Measurements from ENCODE around the gene WDR4. TPM values are rescaled to one million over a fixed set of nuclear protein-coding genes. Genes with fewer than 3 reads are reported as not detected.
"Not testable (repeated sequence)": the region's sequence is repeated elsewhere in the genome, so short reads cannot be mapped to it uniquely, and the experiment has no call there.

The WDR4 gene
- total RNA-seq, 1 experiment from 2014 or later: 29.9 TPM

DNA sequence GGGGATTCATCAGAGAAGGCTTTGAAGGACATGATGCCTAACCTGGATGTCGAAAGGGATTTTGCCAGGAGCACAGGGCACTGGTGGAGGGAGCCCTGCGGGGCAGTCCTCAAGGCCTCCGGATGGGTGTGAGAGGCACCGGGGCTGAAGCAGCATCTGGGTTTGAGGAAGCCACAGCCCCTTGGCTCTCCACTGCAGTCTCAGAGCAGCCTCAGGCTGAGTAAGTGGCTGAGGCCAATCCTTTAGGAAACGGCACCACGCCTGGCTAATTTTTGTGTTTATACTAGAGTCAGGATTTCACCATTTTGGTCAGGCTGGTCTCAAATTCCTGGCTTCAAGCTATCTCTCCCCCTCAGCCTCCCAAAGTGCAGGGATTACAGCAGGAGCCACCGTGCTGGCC, 34.1 kb upstream of the WDR4 start:
- no peak for DNase-seq
- Mint-ChIP-seq H3K4me1 (ENCODE audit: low read depth, unreplicated experiment) (no peaks in the 10 kb centered on the region), H3K27me3 (ENCODE audit: unreplicated experiment) (no peaks in the 10 kb centered on the region), H3K36me3 (ENCODE audit: insufficient read depth, unreplicated experiment) (peaks cover 20% of the 10 kb centered on the region), H3K9me3 (ENCODE audit: low read depth, unreplicated experiment) (no peaks in the 10 kb centered on the region), H3K4me3 (ENCODE audit: low read depth, unreplicated experiment) (no peak overlapping the region), H3K27ac (ENCODE audit: unreplicated experiment) (no peak overlapping the region)
- CTCF ChIA-PET: no interaction called here
- intact Hi-C loops (cut with micrococcal nuclease; ENCODE audit: unreplicated experiment): no loop called here
- BruUV-seq (replicated peaks): no TSS peak
- TF ChIP-seq, protein P1, sequence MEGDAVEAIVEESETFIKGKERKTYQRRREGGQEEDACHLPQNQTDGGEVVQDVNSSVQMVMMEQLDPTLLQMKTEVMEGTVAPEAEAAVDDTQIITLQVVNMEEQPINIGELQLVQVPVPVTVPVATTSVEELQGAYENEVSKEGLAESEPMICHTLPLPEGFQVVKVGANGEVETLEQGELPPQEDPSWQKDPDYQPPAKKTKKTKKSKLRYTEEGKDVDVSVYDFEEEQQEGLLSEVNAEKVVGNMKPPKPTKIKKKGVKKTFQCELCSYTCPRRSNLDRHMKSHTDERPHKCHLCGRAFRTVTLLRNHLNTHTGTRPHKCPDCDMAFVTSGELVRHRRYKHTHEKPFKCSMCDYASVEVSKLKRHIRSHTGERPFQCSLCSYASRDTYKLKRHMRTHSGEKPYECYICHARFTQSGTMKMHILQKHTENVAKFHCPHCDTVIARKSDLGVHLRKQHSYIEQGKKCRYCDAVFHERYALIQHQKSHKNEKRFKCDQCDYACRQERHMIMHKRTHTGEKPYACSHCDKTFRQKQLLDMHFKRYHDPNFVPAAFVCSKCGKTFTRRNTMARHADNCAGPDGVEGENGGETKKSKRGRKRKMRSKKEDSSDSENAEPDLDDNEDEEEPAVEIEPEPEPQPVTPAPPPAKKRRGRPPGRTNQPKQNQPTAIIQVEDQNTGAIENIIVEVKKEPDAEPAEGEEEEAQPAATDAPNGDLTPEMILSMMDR (IDR thresholded peaks at IDR 0.05; ENCODE audit: unreplicated experiment): no peak

DNA sequence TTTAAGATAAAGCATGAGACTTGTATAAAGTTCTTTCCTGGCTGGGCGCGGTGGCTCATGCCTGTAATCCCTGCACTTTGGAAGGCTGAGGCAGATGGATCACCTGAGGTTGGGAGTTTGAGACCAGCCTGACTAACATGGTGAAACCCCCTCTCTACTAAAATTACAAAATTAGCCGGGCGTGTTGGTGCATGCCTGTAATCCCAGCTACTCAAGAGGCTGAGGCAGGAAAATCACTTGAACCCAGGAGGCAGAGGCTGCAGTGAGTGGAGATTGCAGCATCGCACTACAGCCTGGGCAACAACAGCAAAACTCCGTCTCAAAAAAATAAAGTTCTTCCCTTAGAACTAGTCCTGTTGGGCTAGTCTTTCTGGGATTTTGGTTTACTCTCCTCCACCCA, 32.6 kb upstream of the WDR4 start:
- H3K9me3 Mint-ChIP-seq (ENCODE audit: low read depth, unreplicated experiment); H3K27me3 Mint-ChIP-seq (ENCODE audit: unreplicated experiment); H3K27ac Mint-ChIP-seq (ENCODE audit: unreplicated experiment); CTCF ChIA-PET; DNase-seq; BruUV-seq (replicated peaks); H3K4me1 Mint-ChIP-seq (ENCODE audit: low read depth, unreplicated experiment); intact Hi-C loops (cut with micrococcal nuclease; ENCODE audit: unreplicated experiment); H3K4me3 Mint-ChIP-seq (ENCODE audit: low read depth, unreplicated experiment): not testable (repeated sequence)
- peaks cover 27% of the 10 kb centered on the region for H3K36me3 Mint-ChIP-seq (ENCODE audit: insufficient read depth, unreplicated experiment)

DNA sequence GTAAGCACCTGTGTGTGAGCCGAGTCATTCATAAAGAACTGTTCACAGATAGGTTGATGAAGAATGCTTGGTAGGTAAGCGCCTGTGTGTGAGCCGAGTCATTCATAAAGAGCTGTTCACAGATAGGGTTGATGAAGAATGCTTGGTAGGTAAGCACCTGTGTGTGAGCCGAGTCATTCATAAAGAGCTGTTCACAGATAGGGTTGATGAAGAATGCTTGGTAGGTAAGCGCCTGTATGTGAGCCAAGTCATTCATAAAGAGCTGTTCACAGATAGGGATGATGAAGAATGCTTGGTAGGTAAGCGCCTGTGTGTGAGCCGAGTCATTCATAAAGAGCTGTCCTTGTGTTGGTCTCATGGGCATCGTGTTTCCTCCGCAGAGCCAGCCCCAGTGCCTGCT, 29.1 kb upstream of the WDR4 start:
- CTCF ChIA-PET: not testable (repeated sequence)

DNA sequence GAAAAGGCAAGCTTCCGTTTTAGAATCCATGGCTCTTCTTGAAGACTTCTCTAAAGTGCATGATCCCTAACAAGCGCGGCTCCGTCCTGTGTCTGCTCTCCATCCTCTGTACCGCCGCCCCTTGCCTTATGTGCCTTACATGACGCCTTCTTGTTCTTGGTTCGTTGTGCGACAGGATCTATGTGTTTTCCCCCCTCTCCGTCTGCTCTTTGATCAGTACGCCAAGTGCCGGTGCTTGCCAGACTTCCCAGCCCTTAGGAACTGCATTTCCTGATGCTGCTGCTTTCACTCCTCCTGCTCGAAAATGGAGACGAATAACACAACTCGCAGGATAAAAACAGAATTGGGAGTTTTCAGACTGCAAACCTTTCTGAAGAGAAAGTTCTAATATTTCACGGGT, 26.9 kb upstream of the WDR4 start:
- H3K4me1 Mint-ChIP-seq (ENCODE audit: low read depth, unreplicated experiment): no peaks in the 10 kb centered on the region
- CTCF ChIA-PET: no interaction called here
- TF ChIP-seq, protein P1 (IDR thresholded peaks at IDR 0.05; ENCODE audit: unreplicated experiment): no peak
- BruUV-seq (replicated peaks): no TSS peak
- H3K4me3 Mint-ChIP-seq (ENCODE audit: low read depth, unreplicated experiment): no peak overlapping the region
- intact Hi-C loops (cut with micrococcal nuclease; ENCODE audit: unreplicated experiment): loop anchor here (5.0 kb wide), 1 partner anchor 51 kb away; no protein-coding TSS in a partner anchor
- DNase-seq: no peak
- H3K27me3 Mint-ChIP-seq (ENCODE audit: unreplicated experiment): no peaks in the 10 kb centered on the region
- H3K9me3 Mint-ChIP-seq (ENCODE audit: low read depth, unreplicated experiment): no peaks in the 10 kb centered on the region
- H3K27ac Mint-ChIP-seq (ENCODE audit: unreplicated experiment): no peak overlapping the region
- peaks cover 22% of the 10 kb centered on the region for H3K36me3 Mint-ChIP-seq (ENCODE audit: insufficient read depth, unreplicated experiment)

More for the DNA sequence above, 29.1 kb upstream of the WDR4 start:
- DNase-seq; H3K4me3 Mint-ChIP-seq (ENCODE audit: low read depth, unreplicated experiment); H3K27me3 Mint-ChIP-seq (ENCODE audit: unreplicated experiment); H3K4me1 Mint-ChIP-seq (ENCODE audit: low read depth, unreplicated experiment); BruUV-seq (replicated peaks); H3K9me3 Mint-ChIP-seq (ENCODE audit: low read depth, unreplicated experiment); H3K27ac Mint-ChIP-seq (ENCODE audit: unreplicated experiment): not testable (repeated sequence)
- H3K36me3 Mint-ChIP-seq (ENCODE audit: insufficient read depth, unreplicated experiment): peaks cover 26% of the 10 kb centered on the region
- intact Hi-C loops (cut with micrococcal nuclease; ENCODE audit: unreplicated experiment): loop anchor here (5.0 kb wide), 1 partner anchor 49 kb away; no protein-coding TSS in a partner anchor

DNA sequence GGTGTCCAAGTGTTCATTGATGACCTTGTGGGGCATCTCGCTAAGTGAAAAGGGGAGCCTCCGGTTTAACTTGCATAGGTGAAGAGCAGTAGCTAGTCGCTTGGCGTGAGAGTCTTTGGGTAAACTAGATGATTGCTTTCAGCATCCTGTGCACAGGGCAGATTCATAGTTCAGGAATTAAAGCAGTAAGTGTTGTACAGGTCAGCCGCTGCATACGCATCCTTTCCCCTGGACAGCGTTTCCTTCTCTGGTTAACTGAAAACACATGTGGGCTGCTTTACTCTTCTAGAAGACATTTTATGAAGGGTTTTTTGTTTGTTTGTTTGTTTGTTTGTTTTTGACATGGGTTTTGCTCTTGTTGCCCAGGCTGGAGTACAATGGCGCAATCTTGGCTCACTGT, 25.9 kb upstream of the WDR4 start:
- H3K4me3 Mint-ChIP-seq (ENCODE audit: low read depth, unreplicated experiment): no peak overlapping the region
- no peak overlapping the region for H3K27ac Mint-ChIP-seq (ENCODE audit: unreplicated experiment)
- H3K4me1 Mint-ChIP-seq (ENCODE audit: low read depth, unreplicated experiment): no peaks in the 10 kb centered on the region
- CTCF ChIA-PET: no interaction called here
- no peaks in the 10 kb centered on the region for H3K9me3 Mint-ChIP-seq (ENCODE audit: low read depth, unreplicated experiment)
- no TSS peak for BruUV-seq (replicated peaks)
- no peak for DNase-seq
- peaks cover 19% of the 10 kb centered on the region for H3K36me3 Mint-ChIP-seq (ENCODE audit: insufficient read depth, unreplicated experiment)
- no peaks in the 10 kb centered on the region for H3K27me3 Mint-ChIP-seq (ENCODE audit: unreplicated experiment)
- intact Hi-C loops (cut with micrococcal nuclease; ENCODE audit: unreplicated experiment): loop anchor here (5.0 kb wide), 1 partner anchor 52 kb away; no protein-coding TSS in a partner anchor
- TF ChIP-seq, protein P1 (IDR thresholded peaks at IDR 0.05; ENCODE audit: unreplicated experiment): no peak

All from Calu3 (cell line).